ENCODE results near the gene OR13C9.
"Not testable (repeated sequence)": the region's sequence is repeated elsewhere in the genome, so short reads cannot be mapped to it uniquely, and the experiment has no call there.

Gene OR13C9, protein sequence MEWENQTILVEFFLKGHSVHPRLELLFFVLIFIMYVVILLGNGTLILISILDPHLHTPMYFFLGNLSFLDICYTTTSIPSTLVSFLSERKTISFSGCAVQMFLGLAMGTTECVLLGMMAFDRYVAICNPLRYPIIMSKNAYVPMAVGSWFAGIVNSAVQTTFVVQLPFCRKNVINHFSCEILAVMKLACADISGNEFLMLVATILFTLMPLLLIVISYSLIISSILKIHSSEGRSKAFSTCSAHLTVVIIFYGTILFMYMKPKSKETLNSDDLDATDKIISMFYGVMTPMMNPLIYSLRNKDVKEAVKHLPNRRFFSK

GRCh38 chr9:104618104-104618503 is at the start of gene OR13C9:
Gene OR13C9, minus strand, starts transcription at chr9:104618204. Its CDS starts 0 bp downstream, at chr9:104618204.
- no peak for DNase-seq

- DNase-seq: no peak
These were observed 40.6 kb upstream of the OR13C9 start for GRCh38 chr9:104658496-104659195.

DNA sequence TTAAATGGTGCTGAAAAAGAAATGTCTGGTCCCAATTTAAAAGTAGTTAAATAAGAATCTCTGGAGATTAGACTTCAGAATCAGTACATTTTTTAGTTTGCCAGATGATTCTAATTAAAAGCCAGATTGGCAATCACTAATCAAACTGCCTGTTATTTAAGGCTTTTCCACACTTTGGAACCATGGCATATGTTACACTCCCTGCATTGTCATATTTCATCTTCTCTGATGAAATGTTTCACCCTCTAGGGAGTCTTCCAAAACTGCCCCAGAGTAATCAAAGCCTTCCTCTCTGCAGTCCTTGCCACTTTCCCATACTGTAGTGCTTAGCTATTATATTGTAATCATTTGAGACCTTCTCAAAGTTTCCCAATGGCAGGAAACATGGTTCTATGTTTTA is 17.5 kb upstream of the OR13C9 start:
- DNase-seq: no peak

DNA sequence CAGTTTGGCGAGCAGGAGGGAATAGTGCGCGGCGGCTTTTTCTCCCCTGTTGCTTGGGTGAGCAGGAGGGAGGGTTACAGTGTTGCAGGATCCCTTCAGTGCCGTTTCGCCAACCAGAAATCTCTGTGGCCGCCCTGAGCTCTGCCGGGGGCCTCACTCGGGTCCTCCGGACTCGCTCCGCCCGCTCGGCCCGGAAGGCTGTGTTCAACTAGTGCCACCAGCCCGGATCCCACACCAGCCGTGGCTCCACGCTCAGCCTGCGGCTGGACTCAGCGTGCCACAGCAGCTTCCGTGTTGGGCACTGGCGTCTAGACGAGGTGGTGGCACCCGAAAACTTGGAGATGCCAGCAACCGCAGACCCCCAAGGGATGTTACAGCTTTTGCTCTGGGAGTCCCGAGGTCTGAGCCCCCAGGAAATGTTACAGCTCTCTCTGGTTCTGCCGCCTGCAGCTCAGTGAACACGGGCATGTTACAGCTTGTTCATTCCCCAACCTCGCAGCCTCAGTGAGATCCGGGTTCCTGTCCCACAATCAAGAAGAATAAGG is 16.0 kb upstream of the OR13C9 start:
- no peak for DNase-seq

GRCh38 chr9:104625964-104626363 is 8.0 kb upstream of the OR13C9 start:
- not testable (repeated sequence) for DNase-seq

- DNase-seq: no peak
These were observed 586 bp downstream of the OR13C9 start for GRCh38 chr9:104617418-104617817.

- DNase-seq: no peak
These were observed 6.8 kb downstream of the OR13C9 start for GRCh38 chr9:104611213-104611612.

GRCh38 chr9:104608336-104608735 is 9.7 kb downstream of the OR13C9 start:
- no peak for DNase-seq

DNA sequence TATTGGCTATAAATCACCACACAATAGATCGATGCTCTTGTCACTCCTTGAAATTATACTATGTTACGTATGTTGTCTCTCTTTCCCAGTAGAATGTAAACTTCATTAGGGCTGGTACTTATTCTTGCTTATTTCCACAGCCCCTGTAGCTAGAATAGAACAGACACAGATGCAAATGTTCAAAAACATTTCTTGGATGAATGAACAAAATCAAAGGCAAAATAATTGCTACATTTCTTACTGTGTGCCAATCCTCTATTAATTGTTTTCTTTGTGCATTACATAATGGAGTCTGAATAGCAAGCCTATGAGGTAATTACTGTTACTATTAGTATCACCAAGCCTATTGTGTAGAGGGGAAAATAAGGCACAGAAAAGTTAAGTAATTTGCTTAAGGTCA is 11.9 kb downstream of the OR13C9 start:
- no peak for DNase-seq

DNA sequence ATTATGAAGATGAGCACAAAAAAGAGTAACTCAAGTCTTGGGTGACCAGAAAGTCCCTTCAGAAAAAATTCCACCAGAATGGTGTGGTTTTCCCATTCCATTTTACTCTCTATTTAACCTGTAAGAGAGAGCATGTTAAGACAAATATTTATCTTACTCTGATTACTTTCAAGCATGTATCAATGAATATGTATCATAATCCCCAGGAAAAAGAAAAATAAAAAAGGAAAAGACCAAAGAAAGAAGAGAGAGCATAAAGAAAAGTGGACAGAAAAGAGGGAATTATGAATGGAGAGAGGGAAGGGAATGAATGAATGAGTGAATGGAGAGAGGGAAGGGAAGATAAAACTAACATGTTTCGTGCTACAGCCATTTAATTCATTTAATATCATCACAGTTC is 12.5 kb downstream of the OR13C9 start, which contains the start of gene OR13C2:
Gene OR13C2 (minus strand): TSS at position 101 of the 400 bp plus-strand sequence. CDS start 0 bp downstream, at position 101.
- DNase-seq: not testable (repeated sequence)

- no peak for DNase-seq
These were observed 13.2 kb downstream of the OR13C9 start for GRCh38 chr9:104604801-104605200.

GRCh38 chr9:104599313-104599712 is 18.7 kb downstream of the OR13C9 start, which contains the start of gene OR13C5:
Gene OR13C5, minus strand, starts transcription at chr9:104599413. Its CDS starts 0 bp downstream, at chr9:104599413.
- DNase-seq: not testable (repeated sequence)

DNA sequence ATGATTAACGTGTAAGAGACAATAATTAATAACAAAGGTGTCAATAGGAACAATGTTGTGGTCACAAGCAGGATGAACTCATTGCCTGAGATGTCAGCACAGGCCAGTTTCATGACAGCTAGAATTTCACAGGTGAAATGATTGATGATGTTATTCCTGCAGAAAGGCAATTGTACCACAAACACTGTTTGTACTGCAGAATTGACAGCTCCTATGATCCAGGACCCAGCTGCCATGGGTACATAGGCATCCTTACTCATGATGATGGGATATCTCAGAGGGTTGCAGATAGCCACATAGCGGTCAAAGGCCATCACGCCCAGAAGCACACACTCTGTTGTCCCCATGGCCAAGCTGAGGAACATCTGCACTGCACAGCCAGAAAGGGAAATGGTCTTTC is 19.3 kb downstream of the OR13C9 start:
- not testable (repeated sequence) for DNase-seq

- no peak for DNase-seq
These were observed 28.4 kb downstream of the OR13C9 start for GRCh38 chr9:104589626-104590025.

GRCh38 chr9:104586496-104587180 is 31.4 kb downstream of the OR13C9 start:
- DNase-seq: no peak

DNA sequence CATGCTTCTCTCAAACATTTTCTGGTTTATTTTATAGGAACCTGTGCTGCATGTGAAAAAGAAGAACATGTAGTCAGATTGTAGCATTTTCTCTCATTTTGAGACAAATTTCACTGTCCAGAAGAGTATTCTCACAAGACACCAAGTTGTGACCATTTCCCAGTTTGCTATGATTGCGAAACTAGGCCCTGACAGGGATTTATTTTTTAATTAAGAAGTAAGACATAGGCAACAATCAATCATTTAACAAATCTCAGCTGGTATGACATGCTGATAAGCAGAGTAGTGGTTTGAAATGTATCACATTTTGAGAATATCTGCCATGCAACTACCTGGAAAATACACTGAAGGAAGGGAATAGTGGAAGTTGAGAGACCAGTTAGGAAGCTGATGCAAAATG is 37.4 kb downstream of the OR13C9 start:
- DNase-seq: no peak

GRCh38 chr9:104577263-104577662 is 40.7 kb downstream of the OR13C9 start:
- DNase-seq: no peak

DNA sequence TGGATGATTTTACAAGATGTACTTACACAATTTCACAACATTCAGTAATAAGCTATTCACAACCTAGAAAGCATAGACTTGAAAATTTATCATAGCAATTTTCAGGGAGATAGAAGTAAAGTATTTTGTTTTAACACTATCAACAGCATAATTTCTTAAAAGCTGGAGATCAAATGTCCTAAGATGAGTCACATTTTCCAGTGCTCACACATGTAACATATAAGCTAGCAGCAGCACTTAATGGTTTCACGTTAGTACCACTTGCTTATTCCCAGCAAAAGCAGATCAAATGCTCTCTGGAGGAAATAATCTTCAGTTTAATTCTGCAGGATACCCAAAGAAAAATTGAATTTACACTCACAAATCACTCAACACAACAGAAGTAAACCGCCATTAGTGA is 42.5 kb downstream of the OR13C9 start:
- no peak for DNase-seq

GRCh38 chr9:104572612-104573011 is 45.4 kb downstream of the OR13C9 start:
- DNase-seq: no peak

- DNase-seq: no peak
These were observed 49.1 kb downstream of the OR13C9 start, which contains the start of gene OR13C8 for GRCh38 chr9:104568868-104569267. Gene OR13C8, plus strand, starts transcription at chr9:104569168. Its CDS starts 0 bp downstream, at chr9:104569168.

Measured in SHP77 (cell line).